HG02763 (cell line): ENCODE measurements around the gene S100A3.
"Not testable (repeated sequence)": the region's sequence is repeated elsewhere in the genome, so short reads cannot be mapped to it uniquely, and the experiment has no call there.

Source experiments
- ATAC-seq: cut with Tn5 transposase; IDR thresholded peaks from one replicate; pipeline ENCODE4 v1.9.1; 2021; ENCODE audit warnings: mild to moderate bottlenecking, moderate library complexity; ENCODE audit not compliant: unreplicated experiment

The S100A3 gene, protein sequence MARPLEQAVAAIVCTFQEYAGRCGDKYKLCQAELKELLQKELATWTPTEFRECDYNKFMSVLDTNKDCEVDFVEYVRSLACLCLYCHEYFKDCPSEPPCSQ

DNA sequence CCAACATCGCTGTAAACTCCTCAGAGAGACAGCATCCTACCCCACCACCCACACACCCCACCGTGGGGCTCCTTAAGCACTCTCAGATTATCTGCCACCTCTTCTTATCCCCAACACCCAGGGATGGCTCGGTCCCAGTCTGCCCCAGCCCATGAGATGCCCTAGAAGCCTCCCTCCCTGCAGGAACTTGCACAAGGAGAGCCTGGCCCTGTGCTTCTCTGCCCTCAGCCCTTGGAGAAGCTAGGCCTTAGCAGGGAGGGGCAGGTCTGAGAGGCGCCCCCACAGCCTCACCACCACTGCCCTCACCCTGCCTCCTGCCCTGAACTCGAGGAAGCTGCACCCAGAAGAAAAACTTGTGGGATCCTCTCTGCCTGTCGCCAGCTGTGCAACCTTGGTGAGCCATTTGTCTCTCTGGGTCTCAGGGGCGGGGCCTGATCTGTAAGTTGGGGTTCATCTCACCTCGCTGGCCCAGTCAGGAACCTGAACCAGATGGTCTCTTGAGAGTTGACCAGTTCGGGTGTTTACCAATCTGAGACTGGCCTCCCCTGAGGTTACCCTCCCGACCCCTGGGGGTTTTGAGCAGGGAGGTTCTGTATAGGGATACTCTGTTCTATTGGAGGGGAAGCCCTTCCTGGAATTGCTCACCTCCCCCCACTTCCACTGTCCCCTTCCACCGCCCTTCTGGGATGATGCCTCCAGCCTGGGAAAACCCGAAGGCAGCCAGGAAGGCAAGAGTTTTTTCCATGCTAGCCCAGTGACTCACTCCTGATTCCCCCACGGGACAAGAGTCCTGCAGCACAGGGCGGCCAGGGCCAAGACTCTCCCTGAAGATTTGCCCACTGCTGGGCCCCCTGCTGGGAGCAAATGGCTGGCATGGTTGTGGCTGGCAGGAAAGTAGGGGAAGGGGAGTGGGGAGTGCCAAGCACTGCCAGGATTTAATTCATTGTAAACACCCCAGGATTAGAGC is at the start of gene S100A3:
S100A3 (minus strand) TSS at position 537 of the 967 bp plus-strand sequence. CDS start 773 bp downstream, outside the sequence.
- no peak for ATAC-seq

DNA sequence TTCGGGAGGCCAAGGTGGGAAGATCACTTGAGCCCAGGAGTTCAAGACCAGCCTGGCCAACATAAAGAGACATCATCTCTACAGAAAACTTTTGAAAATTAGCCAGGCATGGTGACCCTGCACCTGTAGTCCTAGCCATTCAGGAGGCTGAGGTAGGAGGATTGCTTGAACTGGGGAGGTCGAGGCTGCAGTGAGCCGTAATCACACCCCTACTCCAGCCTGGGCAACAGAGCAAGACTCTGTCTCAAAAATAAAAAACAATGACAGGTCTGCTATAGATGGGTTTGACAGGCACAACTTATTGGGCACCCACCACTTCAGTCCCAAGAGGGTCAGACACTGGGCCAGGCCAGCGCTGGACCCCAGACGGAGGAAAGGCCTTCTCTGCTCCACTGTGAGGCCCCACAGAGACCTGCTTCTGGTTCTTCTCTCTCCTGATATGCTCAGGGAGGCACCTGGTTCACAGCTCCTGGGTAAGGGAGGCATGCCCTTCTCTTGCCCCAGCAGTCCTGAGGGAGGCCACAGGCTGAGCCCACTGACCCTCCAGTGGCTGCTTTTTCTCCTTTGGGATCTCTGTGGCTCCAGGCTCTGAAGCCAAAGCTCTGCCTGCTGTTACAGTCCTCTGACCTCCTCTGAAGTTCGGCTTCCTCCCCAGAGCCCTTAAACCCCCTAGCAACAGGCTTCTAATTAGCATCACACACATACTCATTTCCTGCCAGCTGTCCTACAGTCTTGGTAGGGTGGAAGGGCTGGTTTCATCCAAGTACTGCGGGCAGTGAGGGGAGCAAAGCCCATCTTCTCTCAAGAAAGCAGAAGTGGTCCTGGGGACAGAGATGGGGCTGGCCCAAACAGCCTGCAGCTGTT is 49.5 kb upstream of the S100A3 start:
- ATAC-seq = peak; percentile 94

DNA sequence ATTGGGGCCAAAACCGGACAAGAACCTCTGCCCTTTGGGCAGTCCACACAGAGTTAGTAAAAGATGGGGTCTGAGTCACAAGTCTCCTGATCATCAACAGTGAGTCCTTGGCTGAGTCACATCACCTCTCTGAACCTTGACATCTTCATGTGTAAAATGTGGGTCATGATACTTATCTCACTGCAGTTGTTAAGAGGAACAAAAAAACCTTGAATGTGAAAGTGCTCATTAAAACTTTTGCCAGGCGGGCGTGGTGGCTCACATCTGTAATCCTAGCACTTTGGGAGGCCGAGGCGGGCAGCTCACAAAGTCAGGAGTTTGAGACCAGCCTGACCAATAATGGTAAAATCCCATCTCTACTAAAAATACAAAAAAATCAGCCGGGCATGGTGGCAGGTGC is 48.1 kb upstream of the S100A3 start:
- no peak for ATAC-seq

DNA sequence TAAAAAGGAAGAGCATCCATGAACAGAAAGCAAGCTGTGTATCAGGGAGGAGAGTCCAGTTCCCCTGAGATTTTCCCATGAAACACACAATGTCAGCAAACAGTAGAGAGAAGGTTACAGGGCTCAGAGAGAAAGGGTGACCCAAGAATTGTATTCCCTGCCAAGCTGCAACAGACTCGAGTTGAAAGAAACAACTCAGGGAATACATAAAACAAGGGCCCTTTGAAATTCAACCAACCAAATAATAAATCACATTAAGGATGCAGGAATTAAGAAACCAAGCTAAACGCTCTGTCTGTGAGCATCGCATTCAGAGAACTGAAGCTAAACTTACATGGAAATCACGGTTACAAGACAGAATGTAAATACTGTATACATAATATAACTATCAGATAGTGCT is 43.7 kb upstream of the S100A3 start:
- ATAC-seq = no peak

DNA sequence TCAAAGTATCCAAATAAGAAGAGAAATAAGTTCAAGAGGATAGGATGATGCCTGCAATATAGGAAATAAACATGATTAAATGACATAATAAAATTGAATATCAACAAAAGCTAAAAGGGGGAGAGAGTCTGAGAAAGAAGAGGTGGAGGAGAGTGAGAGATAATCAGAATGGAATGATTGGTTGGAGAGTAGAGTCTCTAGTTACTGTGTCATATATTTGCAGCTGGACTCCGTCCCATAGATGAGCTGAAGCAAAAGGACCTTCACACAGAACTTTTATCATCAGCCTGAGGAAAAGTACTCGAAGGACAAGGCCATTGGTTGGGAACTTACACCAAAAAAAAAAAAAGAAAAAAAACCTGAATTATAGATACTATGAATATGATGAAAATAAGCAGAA is 39.4 kb upstream of the S100A3 start:
- ATAC-seq = no peak

DNA sequence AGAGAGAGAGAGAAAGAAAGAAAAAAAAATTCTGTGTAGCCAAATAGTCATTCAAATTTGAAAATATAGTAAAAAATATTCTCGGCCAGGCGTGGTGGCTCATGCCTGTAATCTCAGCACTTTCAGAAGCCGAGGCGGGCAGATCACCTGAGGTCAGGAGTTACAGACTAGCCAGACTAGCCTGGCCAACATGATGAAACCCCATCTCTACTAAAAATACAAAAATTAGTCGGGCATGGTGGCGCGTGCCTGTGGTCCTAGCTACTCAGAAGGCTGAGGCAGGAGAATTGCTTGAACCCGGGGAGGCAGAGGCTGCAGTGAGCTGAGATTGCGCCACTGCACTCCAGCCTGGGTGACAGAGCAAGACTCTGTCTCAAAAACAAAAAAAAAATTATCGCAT is 39.0 kb upstream of the S100A3 start:
- ATAC-seq = not testable (repeated sequence)

DNA sequence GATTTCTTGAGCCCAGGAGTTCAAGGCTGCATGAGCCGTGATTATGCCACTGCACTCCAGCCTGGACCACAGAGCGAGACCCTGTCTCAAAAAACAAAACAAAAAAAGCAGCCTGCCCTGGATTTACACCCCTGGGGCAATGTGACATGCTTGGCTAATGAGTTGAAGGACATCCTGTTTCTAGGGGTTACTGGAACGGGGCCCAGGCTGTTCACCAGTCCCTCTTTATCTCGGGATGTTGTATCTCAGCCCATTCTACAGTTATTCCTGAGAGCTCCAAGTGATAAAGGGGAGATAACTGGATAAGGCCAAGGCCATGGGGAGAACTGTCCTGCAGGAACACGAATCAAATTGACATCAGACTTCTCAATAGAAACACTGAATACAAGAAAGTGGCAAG is 38.3 kb upstream of the S100A3 start:
- ATAC-seq = no peak

DNA sequence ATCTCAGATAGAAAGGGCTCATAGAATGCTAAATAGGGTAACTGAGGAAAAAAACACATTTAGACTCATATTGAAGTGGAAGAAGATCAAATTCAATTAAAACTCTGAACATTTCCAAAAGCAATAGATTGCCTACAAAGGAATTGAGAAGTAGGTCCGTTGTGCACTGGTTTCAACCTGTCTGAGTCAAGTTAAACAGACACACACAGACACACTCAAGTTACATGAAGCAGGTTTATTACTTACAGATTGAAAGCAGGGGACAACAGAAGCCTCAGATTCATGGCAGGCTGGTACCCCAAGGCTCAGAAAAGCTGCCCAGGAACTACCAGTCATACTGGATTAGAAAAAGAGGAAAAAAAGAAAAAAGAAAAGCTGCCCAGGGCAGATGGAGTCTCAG is 37.3 kb upstream of the S100A3 start:
- ATAC-seq = no peak

DNA sequence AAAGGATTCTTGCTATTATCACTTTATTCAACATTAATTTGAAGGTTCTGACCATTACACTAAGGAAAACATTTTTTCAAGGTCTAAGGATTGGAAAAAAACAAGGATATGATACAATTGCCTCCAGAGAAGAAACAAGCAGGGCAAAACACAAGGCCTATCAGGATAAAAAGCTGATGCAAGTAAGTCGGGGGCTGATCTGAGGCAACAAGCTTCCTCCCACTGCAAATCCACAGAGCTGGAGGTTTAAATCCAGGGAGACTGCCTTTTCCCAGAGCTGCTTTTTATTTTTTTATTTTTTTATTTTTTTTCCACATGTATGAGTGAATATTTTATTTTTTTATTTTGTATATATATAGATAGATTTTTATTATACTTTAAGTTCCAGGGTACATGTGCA is 35.9 kb upstream of the S100A3 start:
- ATAC-seq = no peak

DNA sequence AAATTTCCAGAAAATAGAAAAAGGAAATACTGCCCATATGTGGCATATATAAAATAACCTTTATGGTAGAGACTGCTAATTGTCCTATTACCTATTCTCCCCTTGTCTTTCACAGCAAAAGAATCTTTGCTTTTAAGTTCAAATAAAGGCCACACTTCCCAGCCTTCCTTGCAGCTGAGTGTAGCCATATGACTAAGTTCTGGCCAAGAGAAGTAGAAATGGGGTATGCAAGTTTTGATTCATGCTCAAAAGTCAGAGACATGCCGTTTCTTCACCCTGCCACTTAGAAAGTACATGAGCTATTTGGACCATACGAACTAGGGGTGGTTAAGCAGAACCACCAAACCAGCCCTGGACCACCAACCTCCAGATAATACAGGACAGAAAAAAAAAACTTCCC is 34.9 kb upstream of the S100A3 start:
- no peak for ATAC-seq

DNA sequence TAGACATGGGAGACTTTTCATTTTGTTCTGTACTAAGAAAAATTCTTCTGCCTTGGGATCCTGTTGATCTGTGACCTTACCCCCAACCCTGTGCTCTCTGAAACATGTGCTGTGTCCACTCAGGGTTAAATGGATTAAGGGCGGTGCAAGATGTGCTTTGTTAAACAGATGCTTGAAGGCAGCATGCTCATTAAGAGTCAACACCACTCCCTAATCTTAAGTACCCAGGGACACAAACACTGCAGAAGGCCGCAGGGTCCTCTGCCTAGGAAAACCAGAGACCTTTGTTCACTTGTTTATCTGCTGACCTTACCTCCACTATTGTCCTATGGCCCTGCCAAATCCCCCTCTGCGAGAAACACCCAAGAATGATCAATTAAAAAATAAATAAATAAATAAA is 34.5 kb upstream of the S100A3 start:
- not testable (repeated sequence) for ATAC-seq

DNA sequence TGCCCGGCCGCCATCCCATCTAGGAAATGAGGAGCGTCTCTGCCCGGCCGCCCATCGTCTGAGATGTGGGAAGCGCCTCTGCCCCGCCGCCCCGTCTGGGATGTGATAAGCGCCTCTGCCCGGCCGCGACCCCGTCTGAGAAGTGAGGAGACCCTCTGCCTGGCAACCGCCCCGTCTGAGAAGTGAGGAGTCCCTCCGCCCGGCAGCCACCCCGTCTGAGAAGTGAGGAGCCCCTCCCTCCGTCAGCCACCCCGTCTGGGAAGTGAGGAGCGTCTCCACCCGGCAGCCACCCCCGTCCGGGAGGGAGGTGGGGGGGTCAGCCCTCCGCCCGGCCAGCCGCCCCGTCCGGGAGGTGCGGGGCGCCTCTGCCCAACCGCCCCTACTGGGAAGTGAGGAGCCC is 33.8 kb upstream of the S100A3 start:
- not testable (repeated sequence) for ATAC-seq

DNA sequence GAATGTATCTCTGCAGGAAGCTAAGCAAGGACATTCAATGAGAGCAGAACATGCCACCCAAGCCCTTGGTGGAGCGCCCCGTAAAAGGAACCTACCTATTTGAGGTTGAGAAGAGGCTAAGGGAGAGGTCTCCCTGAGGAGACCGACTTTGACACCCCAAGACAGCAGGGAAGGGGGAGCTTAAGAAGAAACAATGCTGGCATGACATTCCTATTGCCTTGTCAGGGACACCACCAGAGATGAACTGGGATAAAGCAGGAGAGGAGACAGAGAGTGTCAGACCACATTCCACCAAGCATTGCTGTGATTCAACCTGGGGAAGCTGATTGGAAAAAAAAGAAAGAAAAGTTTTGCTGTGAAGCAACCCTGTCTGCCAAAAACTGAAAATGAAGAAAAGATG is 29.9 kb upstream of the S100A3 start:
- no peak for ATAC-seq

DNA sequence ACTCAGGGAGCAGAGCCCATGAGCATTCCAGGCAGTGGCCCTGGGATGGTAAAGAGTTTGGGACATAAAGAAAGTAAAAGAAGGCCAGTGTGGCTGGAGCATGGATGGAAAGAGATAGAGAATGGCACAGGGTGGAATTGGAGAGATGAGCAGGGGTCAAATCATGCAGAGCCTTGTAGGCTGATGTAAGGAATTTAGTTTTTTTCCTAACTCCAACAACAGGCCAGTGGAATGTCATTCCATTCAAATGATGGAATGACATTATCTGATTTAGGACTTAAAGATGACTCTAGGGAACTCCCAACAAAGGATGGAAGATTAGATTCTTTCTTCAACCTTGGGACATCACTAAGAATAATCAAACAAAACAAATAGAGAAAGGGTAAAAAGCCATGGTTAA is 29.4 kb upstream of the S100A3 start:
- no peak for ATAC-seq

DNA sequence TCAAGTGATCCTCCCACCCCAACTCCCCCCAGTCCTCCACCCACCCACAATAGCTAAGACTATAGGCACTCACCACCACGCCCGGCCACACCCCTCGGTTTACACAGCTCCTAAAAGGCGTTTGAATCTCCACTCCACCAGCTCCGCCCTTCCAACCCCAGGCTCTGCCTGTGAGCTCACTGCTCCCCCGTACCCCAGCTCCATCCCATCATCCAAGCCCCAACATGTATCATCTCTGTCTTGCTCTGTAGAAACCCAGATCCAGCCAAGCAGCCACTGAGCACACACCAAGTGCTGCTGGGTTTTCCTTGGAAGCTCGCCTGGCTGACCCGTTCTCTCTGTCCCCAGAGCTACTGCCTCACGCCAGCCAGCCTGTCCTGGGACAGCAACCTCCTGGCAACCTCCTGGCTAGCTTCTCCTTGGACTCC is 28.6 kb upstream of the S100A3 start:
- ATAC-seq = no peak

DNA sequence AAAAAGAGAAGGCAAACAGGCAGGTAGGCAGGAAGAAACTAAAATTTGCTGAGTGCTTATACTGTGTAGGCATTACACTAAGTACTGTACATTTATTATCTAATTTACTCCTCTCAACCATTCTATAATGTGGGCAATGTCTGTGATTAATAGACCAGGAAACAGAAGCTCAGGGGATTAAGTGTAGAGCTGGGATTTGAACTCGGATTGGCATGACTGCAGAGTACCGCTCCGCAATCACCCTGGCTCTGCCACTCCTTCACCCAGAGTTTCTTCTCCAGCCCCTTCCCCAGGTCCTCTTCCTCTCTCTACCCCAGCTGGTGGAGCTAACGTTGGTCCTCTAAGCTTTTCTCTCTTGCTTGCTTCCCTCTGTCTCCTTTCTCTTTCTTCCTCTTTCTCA is 28.1 kb upstream of the S100A3 start:
- ATAC-seq = no peak

DNA sequence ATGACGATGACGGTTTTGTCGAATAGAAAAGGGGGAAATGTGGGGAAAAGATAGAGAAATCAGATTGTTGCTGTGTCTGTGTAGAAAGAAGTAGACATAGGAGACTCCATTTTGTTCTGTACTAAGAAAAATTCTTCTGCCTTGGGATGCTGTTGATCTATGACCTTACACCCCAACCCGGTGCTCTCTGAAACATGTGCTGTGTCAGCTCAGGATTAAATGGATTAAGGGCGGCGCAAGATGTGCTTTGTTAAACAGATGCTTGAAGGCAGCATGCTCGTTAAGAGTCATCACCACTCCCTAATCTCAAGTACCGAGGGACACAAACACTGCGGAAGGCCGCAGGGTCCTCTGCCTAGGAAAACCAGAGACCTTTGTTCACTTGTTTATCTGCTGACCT is 26.4 kb upstream of the S100A3 start:
- not testable (repeated sequence) for ATAC-seq

DNA sequence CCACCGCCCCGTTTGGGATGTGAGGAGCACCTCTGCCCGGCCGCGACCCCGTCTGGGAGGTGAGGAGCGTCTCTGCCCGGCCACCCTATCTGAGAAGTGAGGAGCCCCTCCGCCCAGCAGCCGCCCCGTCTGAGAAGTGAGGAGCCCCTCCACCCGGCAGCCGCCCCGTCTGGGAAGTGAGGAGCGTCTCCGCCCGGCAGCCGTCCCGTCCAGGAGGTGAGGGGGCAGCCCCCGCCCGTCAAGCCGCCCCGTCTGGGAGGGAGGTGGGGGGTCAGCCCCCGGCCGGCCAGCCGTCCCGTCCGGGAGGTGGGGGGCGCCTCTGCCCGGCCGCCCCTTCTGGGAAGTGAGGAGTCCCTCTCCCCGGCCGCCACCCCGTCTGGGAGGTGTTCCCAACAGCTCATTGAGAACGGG is 26.0 kb upstream of the S100A3 start:
- ATAC-seq = not testable (repeated sequence)

DNA sequence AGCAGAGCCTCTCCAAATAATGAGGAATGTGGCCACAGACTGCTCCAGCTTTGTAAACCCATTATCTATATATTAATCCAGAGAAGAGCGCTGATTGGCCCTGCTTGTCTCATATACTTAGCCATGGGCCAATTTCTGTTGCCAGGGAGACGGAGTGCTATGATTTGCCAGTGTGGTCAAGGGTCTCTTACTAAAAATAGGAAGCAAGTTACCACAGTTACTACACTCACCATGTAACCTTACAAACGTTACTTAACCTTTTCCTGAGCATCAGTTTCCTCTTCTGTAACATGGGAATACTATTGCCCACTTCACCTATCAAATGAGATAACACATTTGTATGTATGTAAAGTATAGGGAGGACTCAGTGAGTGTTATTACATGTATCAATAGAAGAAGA is 24.3 kb upstream of the S100A3 start:
- no peak for ATAC-seq

DNA sequence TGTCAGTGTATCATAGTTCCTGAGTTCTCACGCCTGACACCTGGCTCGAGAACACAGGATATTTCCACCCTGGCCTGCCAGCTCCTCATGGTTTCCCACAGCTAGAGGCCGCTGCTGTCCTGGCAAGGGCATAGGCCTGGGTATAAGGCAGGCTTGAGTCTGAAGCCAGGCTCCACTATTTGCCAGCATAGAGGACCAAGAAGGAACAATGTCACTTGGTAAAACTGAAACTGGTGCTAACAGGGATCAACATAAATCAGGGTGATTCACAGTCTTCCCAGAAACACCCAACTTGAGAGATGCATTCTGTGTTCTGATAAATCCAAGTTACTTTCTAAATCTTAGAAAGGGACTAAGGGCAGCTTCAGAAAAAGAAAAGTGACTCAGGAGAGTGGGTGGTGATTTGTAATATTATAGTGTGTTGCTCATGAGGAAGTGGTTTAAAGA is 23.5 kb upstream of the S100A3 start:
- peak; percentile 58 for ATAC-seq

DNA sequence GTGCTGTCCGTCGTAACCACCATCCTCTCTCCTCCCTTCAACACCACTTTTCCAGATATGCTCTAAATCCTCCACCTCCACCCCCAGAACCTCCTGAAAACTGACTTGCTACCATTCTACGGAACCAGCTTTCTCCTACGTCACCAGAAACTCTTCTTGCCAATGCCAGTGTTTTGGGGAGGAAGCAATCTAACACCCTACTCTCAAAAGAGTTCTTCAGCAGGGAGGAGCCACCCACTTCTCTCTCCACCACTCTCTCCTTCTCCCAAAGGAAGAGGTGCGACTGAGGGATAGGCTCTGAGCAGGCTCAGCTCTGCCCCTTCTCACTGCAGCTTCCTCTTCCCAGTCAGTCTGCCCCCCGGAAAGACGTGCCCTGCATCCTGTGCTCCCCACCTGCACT is 22.6 kb upstream of the S100A3 start:
- ATAC-seq = no peak
